Measurements from ENCODE around the gene PPM1H.

The PPM1H gene

DNA sequence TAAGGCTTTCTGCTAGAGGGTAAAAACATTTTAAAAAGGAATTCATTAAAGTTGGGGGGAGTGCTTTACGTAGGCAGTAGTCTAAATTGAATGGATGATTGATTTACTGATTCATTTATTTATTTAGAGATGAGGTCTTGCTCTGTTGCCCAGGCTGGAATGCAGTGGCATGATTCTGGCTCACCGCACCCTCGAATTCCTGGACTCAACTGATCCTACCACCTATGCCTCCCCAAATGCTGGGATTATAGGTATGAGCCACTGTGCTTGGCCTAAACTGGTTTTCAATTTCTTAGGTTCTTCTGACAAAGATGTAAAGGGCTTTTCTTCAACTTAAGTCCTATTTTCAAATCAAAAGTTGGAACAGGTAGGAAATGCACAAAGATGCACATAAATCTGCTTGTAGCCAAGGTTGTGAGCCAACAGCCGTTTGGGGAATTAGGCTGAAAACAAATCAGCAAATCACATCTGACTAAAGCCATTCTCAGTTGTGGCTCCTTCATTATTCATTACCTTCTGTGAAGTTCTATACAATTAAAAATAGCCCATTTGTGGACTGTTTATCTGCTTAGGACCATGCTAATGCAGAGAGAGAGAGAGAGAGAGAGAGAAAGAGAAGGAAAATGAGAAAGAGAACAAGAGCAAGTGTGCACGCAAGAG is 218.0 kb downstream of the PPM1H start:
- H3K4me3 ChIP-seq (ENCODE audit: low read depth, low read length) = no peak overlapping the region
- TF ChIP-seq, protein P1, sequence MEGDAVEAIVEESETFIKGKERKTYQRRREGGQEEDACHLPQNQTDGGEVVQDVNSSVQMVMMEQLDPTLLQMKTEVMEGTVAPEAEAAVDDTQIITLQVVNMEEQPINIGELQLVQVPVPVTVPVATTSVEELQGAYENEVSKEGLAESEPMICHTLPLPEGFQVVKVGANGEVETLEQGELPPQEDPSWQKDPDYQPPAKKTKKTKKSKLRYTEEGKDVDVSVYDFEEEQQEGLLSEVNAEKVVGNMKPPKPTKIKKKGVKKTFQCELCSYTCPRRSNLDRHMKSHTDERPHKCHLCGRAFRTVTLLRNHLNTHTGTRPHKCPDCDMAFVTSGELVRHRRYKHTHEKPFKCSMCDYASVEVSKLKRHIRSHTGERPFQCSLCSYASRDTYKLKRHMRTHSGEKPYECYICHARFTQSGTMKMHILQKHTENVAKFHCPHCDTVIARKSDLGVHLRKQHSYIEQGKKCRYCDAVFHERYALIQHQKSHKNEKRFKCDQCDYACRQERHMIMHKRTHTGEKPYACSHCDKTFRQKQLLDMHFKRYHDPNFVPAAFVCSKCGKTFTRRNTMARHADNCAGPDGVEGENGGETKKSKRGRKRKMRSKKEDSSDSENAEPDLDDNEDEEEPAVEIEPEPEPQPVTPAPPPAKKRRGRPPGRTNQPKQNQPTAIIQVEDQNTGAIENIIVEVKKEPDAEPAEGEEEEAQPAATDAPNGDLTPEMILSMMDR (IDR thresholded peaks at IDR 0.05; ENCODE audit: low read depth, low read length) = no peak

DNA sequence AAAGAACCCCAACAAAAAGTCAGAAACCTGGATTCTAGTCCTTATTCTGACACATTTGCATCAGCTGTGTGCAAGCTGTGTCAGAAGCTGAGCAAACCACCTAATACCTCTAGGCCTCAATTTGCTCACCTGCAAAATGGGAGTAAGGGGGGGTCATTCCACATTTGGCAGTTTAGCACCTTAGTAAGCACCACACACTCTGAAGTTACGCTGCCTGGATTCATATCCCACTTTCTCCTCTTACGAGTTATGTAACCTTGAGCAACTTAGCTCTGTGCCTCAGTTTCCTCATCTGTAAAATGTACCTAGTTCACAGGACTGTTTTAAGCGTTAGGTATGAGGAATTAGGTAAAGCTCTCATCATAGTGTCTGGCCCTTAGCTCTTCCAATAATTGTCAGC is 218.9 kb downstream of the PPM1H start:
- no peak overlapping the region for H3K4me3 ChIP-seq (ENCODE audit: low read depth, low read length)
- TF ChIP-seq, protein P1 (IDR thresholded peaks at IDR 0.05; ENCODE audit: low read depth, low read length) = no peak

DNA sequence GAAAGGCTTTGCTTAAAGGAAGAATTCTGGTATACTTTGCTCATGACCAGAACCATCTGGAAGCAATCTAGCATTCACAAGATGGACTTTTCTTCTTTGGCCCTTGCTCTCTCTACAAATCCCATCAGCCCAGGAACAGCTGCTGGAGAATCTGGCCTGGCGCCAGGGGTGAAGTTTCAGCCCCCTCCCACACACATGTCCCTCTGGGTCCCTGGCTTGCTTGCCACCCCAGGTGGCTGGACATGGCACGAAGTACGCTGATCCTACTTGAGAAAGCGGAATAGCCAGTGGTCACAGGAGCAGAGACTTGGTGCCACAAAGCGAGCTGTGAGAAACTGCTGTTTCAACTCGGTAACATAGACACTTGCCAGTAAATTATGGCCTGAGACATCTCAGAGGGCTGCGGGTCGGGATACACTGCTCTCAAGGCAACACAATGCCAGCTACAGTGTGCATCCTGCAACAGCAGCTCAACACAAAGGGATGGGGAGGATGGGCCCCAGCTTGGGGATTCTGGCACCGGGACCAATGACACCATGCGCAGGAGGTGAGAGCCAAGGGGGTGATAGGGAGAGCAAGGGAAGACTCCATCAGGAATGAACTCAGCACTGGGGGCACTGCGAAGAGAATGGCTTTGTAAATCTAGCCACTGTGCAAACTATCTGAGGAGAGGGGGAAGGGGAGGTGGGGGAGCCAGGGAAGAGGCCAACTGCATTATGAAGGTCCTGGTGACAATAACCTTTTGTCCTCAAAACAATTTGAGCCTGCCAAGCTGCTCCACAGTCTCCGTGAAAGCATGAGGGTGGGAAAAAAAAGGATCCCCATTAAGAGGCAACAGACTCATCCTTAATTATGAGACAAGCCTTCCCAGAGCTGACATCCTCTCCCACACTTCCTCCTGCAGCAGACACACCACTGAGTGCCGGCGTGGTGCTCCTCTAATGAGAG is 219.9 kb downstream of the PPM1H start:
- TF ChIP-seq, protein P1 (IDR thresholded peaks at IDR 0.05; ENCODE audit: low read depth, low read length) = no peak
- no peak overlapping the region for H3K4me3 ChIP-seq (ENCODE audit: low read depth, low read length)

DNA sequence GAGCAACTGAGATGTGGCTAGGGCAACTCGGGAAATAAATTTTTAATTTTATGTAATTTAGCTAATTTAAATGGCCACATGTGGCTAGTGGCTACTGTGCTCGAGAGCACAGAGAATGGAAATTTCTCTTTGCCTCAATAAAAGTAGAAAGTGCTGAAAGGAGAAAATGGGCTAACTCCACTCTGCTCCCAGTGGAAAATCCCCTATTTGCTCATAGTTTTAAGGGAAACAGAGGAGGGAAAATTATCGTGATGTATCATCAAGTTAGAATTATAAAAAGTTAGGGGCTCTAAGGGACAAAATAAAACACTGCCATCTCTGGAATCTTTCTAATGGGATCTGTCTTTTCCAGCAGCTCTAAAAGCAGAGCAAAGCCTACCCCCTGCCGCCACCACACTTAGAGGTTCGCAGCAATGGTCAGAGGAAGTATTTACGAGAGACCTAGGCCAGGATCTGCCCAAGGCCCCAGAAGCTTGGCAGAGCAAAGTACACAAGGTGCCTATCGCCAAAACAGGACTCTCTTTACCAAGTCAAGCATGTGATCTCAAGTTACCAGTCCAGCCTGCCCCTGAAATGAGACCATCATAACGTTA is 220.7 kb downstream of the PPM1H start:
- TF ChIP-seq, protein P1 (IDR thresholded peaks at IDR 0.05; ENCODE audit: low read depth, low read length) = no peak
- no peak overlapping the region for H3K4me3 ChIP-seq (ENCODE audit: low read depth, low read length)

DNA sequence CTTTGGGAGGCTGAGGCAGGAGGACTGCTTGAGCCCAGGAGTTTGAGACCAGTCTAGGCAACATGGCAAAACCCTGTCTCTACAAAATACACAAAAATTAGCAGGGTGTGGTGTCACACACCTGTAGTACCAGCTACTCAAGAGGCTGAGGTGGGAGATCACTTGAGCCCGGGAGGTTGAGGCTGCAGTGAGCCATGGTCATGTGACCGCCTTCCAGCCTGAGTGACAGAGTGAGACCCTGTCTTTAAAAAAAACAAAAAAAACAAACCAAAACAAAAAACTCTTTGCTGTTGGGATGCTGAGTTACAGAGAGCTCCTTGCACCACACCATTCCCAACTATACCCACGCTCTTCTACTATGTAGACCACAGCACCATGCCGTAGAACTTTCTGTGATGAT is 221.2 kb downstream of the PPM1H start:
- no peak overlapping the region for H3K4me3 ChIP-seq (ENCODE audit: low read depth, low read length)
- TF ChIP-seq, protein P1 (IDR thresholded peaks at IDR 0.05; ENCODE audit: low read depth, low read length) = no peak

DNA sequence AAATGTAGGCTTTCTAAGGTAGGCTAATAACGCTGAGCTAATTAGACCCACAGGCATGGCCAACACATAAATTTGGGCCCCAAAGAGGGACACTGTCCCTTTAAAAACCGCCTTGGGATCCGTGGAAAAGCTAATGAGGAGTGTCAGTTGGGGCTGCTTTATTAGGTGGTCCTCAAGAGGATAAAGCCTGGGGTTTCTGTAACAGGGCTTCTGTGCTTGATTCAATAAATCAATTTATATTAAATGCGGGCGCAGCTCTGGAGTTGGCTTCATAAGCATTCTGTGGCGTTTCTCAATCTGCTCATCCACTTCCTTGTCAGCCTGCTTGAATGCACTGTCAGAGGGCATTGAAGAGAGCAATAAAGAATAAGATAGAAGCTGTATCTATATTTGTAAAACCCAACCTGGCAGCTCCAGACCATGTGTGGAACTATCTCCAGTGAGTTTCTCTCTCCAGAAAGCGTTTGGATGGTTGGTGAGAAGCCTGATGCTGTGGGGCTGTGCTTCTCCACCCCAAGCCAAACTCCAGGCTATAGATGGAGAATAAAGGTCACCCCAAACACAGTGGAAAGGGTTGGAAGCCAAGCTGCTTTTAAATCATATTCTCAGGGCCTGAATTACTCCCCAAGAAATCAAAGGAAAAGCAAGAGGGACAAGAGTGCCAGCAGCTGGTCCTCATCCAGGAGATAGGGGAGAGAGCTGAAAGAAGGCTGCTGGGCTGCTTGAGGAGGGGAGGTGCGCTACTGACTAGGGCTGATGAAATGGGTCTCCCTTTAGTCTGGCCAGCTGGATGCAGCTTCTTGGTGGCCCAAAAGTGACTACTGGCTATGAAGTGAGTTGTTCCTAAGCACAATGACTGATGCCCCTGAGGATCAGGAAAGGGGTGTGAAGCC is 222.0 kb downstream of the PPM1H start:
- H3K4me3 ChIP-seq (ENCODE audit: low read depth, low read length) = no peak overlapping the region
- TF ChIP-seq, protein P1 (IDR thresholded peaks at IDR 0.05; ENCODE audit: low read depth, low read length) = no peak
